MM.1S (cell line): ENCODE data around the gene FLNC.

Experiments used
- DNase-seq: peaks from one replicate; pipeline ENCODE4 v3.0.0-alpha.2; 2015
- H2AFZ ChIP-seq: fragments of 300-600 bp; sonication (generic); 2 replicates; pipeline ENCODE4 v1.6.0; 2016; ENCODE audit warnings: antibody characterized with exemption, low read length
- H3F3A ChIP-seq: fragments of 300-600 bp; sonication (generic); 2 replicates; pipeline ENCODE4 v1.6.1; 2016; ENCODE audit warnings: mild to moderate bottlenecking, antibody characterized with exemption, low read length, moderate library complexity, mixed read lengths; ENCODE audit not compliant: insufficient read depth
- H3K27ac ChIP-seq: fragments of 300-600 bp; sonication (generic); 2 replicates; pipeline ENCODE4 v1.5.1; 2016; ENCODE audit warnings: mild to moderate bottlenecking, low read length
- H3K27me3 ChIP-seq: fragments of 300-600 bp; sonication (generic); replicated peaks from 2 replicates; pipeline ENCODE4 v1.6.0; 2016; ENCODE audit warnings: low read length; ENCODE audit not compliant: insufficient read depth
- H3K36me3 ChIP-seq: fragments of 300-600 bp; sonication (generic); replicated peaks from 2 replicates; pipeline ENCODE4 v1.6.1; 2016; ENCODE audit warnings: mild to moderate bottlenecking, low read length, mixed read lengths; ENCODE audit not compliant: insufficient read depth
- H3K4me1 ChIP-seq: fragments of 300-600 bp; sonication (generic); 2 replicates; pipeline ENCODE4 v1.6.1; 2016; ENCODE audit warnings: low read length, mixed read lengths
- H3K4me2 ChIP-seq: fragments of 300-600 bp; sonication (generic); 2 replicates; pipeline ENCODE4 v1.6.0; 2016; ENCODE audit warnings: low read depth, low read length
- H3K4me3 ChIP-seq: fragments of 300-600 bp; sonication (generic); 2 replicates; pipeline ENCODE4 v1.5.1; 2016; ENCODE audit warnings: low read length, mixed read lengths
- H3K79me2 ChIP-seq: fragments of 300-600 bp; sonication (generic); 2 replicates; pipeline ENCODE4 v1.6.1; 2016; ENCODE audit warnings: mixed run types, low read length, mixed read lengths
- H3K9ac ChIP-seq: fragments of 300-600 bp; sonication (generic); 2 replicates; pipeline ENCODE4 v1.6.1; 2016; ENCODE audit warnings: low read length, mixed read lengths
- H3K9me2 ChIP-seq: fragments of 300-600 bp; sonication (generic); replicated peaks from 2 replicates; pipeline ENCODE4 v1.6.1; 2016; ENCODE audit warnings: mild to moderate bottlenecking, low read length, mixed read lengths; ENCODE audit not compliant: insufficient read depth
- H3K9me3 ChIP-seq: fragments of 300-600 bp; sonication (generic); replicated peaks from 2 replicates; pipeline ENCODE4 v1.6.1; 2016; ENCODE audit warnings: mild to moderate bottlenecking, low read length, mixed read lengths; ENCODE audit not compliant: insufficient read depth
- H4K20me1 ChIP-seq: fragments of 300-600 bp; sonication (generic); 2 replicates; pipeline ENCODE4 v1.6.1; 2016; ENCODE audit warnings: mild to moderate bottlenecking, low read length, moderate library complexity, mixed read lengths; ENCODE audit not compliant: insufficient read depth
- EZH2 ChIP-seq: fragments of 300-600 bp; sonication (generic); optimal IDR thresholded peaks from 2 replicates; pipeline ENCODE3; 2017; ENCODE audit warnings: low read depth, mild to moderate bottlenecking, antibody characterized with exemption, low read length, mixed read lengths
- EZH2phosphoT487 ChIP-seq: fragments of 300-600 bp; sonication (generic); IDR thresholded peaks from 2 replicates; pipeline ENCODE4 v1.6.1; 2018; ENCODE audit warnings: antibody characterized with exemption, low read length
- TF ChIP-seq, protein P1 (sequence below): fragments of 300-600 bp; sonication (generic); IDR thresholded peaks from 2 replicates; pipeline ENCODE4 v1.5.1; 2016; ENCODE audit warnings: antibody characterized with exemption, low read length, mixed read lengths

Gene FLNC

GRCh38 chr7:128886391-128887168 is 56.4 kb downstream of the FLNC start:
- H3K79me2 ChIP-seq: no peaks in the 10 kb centered on the region
- H3K9ac ChIP-seq: no peak overlapping the region
- no peak for TF ChIP-seq EZH2phosphoT487
- TF ChIP-seq EZH2: no peak
- TF ChIP-seq, protein P1, sequence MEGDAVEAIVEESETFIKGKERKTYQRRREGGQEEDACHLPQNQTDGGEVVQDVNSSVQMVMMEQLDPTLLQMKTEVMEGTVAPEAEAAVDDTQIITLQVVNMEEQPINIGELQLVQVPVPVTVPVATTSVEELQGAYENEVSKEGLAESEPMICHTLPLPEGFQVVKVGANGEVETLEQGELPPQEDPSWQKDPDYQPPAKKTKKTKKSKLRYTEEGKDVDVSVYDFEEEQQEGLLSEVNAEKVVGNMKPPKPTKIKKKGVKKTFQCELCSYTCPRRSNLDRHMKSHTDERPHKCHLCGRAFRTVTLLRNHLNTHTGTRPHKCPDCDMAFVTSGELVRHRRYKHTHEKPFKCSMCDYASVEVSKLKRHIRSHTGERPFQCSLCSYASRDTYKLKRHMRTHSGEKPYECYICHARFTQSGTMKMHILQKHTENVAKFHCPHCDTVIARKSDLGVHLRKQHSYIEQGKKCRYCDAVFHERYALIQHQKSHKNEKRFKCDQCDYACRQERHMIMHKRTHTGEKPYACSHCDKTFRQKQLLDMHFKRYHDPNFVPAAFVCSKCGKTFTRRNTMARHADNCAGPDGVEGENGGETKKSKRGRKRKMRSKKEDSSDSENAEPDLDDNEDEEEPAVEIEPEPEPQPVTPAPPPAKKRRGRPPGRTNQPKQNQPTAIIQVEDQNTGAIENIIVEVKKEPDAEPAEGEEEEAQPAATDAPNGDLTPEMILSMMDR: no peak
- H2AFZ ChIP-seq: no peak overlapping the region
- DNase-seq: no peak
- no peak overlapping the region for H3K4me2 ChIP-seq
- H3K9me3 ChIP-seq: no peaks in the 10 kb centered on the region
- no peak overlapping the region for H3K27ac ChIP-seq
- H3F3A ChIP-seq: no peaks in the 10 kb centered on the region
- H3K27me3 ChIP-seq: peaks cover 25% of the 10 kb centered on the region
- peaks cover 5% of the 10 kb centered on the region for H3K4me1 ChIP-seq
- no peak overlapping the region for H3K4me3 ChIP-seq
- no peaks in the 10 kb centered on the region for H4K20me1 ChIP-seq
- no peaks in the 10 kb centered on the region for H3K9me2 ChIP-seq
- H3K36me3 ChIP-seq: no peaks in the 10 kb centered on the region

- no peak for DNase-seq
- no peak overlapping the region for H3K27ac ChIP-seq
- no peak for TF ChIP-seq EZH2
- TF ChIP-seq, protein P1: no peak
- no peak for TF ChIP-seq EZH2phosphoT487
- H3K4me2 ChIP-seq: no peak overlapping the region
- peaks cover 25% of the 10 kb centered on the region for H3K27me3 ChIP-seq
- H2AFZ ChIP-seq: no peak overlapping the region
- H3K79me2 ChIP-seq: no peaks in the 10 kb centered on the region
- H4K20me1 ChIP-seq: no peaks in the 10 kb centered on the region
- H3K36me3 ChIP-seq: no peaks in the 10 kb centered on the region
- H3K4me1 ChIP-seq: peaks cover 5% of the 10 kb centered on the region
- H3F3A ChIP-seq: no peaks in the 10 kb centered on the region
- no peaks in the 10 kb centered on the region for H3K9me2 ChIP-seq
- H3K9ac ChIP-seq: no peak overlapping the region
- H3K4me3 ChIP-seq: no peak overlapping the region
- H3K9me3 ChIP-seq: no peaks in the 10 kb centered on the region
Observed at GRCh38 chr7:128887169-128888038, 57.2 kb downstream of the FLNC start.

DNA sequence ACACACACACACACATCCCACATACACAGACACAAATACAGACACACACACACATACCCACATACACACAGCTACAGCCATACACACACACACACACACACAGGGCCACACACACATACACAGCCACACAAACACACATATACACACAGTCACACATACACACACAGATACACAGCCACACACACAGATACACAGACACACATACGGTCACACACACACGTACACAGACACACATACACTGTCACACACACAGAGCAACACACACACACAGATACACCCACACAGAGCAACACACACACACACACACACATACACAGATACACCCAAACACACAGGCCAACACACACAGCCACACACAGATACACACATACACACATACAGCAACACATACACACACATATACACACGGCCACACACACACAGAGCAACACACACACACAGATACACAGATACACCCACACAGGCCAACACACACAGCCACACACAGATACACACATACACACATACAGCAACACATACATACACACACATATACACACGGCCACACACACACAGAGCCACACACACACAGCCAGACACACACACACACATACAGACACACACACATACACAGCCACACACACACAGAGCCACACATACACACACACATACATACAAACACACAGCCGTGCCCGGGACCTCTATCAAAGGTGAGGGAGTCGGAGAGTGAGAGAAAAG is 58.0 kb downstream of the FLNC start:
- no peaks in the 10 kb centered on the region for H3F3A ChIP-seq
- H3K9ac ChIP-seq: no peak overlapping the region
- no peaks in the 10 kb centered on the region for H3K36me3 ChIP-seq
- H4K20me1 ChIP-seq: no peaks in the 10 kb centered on the region
- H3K27ac ChIP-seq: no peak overlapping the region
- H3K4me2 ChIP-seq: no peak overlapping the region
- H3K4me1 ChIP-seq: peaks cover 5% of the 10 kb centered on the region
- H2AFZ ChIP-seq: no peak overlapping the region
- DNase-seq: no peak
- no peaks in the 10 kb centered on the region for H3K9me3 ChIP-seq
- TF ChIP-seq EZH2phosphoT487 (no peak), EZH2 (no peak)
- TF ChIP-seq, protein P1: no peak
- no peak overlapping the region for H3K4me3 ChIP-seq
- H3K79me2 ChIP-seq: no peaks in the 10 kb centered on the region
- H3K27me3 ChIP-seq: peaks cover 25% of the 10 kb centered on the region
- H3K9me2 ChIP-seq: no peaks in the 10 kb centered on the region
